BE2C (cell line): ENCODE results near the gene TTLL1.
A peak's percentile ranks its signal among the peaks of the same experiment; 100 is the strongest.

Experiments
- DNase-seq: peaks from one replicate; pipeline ENCODE4 v3.0.0-alpha.2; 2020
- H3K27me3 ChIP-seq: fragments of 250-450 bp; sonication (Bioruptor Pico); 2 replicates; pipeline ENCODE4 v1.5.1; 2020; ENCODE audit warnings: mild to moderate bottlenecking
- H3K36me3 ChIP-seq: fragments of 250-450 bp; sonication (Bioruptor Pico); 2 replicates; pipeline ENCODE4 v1.5.1; 2020; ENCODE audit warnings: mild to moderate bottlenecking
- H3K4me1 ChIP-seq: fragments of 250-450 bp; sonication (Bioruptor Pico); 2 replicates; pipeline ENCODE4 v1.5.1; 2020
- H3K4me3 ChIP-seq: 2 replicates; pipeline ENCODE4 v1.5.1; 2011; ENCODE audit warnings: low read depth, low read length
- H3K9me3 ChIP-seq: fragments of 250-450 bp; sonication (Bioruptor Pico); 2 replicates; pipeline ENCODE4 v1.5.1; 2020
- TF ChIP-seq, protein P1 (sequence below): IDR thresholded peaks from 2 replicates; pipeline ENCODE4 v1.5.1; 2012; ENCODE audit warnings: mild to moderate bottlenecking, low read depth, low read length

Gene TTLL1

DNA sequence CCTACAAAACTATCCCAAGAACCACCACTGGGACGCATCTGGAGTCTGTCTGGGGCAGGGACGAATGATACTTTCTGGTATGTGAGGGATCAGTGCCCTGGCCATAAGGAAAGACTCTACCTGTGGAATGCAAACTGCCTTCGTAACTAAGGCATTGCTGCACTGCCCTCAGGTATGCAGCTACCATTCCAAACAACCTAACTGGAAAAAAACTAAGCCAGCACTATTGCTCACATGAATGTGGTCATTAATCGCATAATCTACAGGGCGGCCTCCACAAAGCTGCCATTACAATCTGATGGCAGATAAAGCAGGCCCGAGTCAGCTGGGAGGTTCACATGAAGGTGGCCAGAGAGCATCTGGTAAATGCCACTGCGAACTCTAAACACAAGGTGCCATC lies 78.1 kb downstream of the TTLL1 start:
- DNase-seq: no peak
- no peaks in the 10 kb centered on the region for H3K9me3 ChIP-seq
- TF ChIP-seq, protein P1, sequence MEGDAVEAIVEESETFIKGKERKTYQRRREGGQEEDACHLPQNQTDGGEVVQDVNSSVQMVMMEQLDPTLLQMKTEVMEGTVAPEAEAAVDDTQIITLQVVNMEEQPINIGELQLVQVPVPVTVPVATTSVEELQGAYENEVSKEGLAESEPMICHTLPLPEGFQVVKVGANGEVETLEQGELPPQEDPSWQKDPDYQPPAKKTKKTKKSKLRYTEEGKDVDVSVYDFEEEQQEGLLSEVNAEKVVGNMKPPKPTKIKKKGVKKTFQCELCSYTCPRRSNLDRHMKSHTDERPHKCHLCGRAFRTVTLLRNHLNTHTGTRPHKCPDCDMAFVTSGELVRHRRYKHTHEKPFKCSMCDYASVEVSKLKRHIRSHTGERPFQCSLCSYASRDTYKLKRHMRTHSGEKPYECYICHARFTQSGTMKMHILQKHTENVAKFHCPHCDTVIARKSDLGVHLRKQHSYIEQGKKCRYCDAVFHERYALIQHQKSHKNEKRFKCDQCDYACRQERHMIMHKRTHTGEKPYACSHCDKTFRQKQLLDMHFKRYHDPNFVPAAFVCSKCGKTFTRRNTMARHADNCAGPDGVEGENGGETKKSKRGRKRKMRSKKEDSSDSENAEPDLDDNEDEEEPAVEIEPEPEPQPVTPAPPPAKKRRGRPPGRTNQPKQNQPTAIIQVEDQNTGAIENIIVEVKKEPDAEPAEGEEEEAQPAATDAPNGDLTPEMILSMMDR: no peak
- peaks cover 10% of the 10 kb centered on the region for H3K4me1 ChIP-seq
- H3K36me3 ChIP-seq: no peaks in the 10 kb centered on the region
- H3K4me3 ChIP-seq: no peak overlapping the region
- no peaks in the 10 kb centered on the region for H3K27me3 ChIP-seq

DNA sequence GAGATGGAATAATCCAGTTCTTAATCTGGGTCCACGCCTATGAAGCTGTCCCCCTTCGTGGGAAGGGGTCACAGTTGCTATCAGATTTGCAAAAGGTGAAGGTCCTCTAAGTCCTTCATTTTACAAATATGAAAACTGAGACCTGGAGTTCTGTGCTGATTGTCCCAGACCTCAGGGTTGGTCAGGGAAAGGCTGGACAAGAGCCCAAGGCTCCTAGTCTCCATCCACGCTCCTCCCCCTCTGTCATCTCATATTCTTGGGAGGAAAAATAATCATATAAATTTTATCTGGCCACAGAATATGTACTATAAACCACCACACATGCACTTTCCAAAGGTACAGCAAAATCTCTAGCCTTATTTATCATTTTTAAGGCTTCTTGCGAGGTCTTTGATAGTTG lies 79.7 kb downstream of the TTLL1 start:
- TF ChIP-seq, protein P1: no peak
- no peaks in the 10 kb centered on the region for H3K9me3 ChIP-seq
- no peak for DNase-seq
- peaks cover 14% of the 10 kb centered on the region for H3K4me1 ChIP-seq
- H3K27me3 ChIP-seq: no peaks in the 10 kb centered on the region
- no peak overlapping the region for H3K4me3 ChIP-seq
- H3K36me3 ChIP-seq: no peaks in the 10 kb centered on the region

DNA sequence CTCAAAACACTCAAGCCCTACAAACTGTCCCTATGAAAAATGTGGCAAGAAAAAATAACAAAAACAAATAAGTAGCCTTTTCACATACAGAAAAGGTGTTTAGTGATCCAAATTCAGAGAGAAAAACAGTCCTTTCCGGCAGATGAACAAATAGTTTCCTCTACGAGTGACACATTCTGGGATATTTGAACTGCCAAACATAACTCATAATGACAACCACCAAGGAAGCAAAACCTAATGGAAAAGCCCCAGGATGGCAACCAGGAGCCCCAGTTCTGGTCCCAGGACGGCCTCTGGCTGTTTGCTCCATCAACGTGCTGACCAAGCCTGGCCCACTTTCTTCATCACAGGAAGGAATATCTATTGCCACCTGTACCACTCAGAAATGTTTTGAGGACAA lies 80.3 kb downstream of the TTLL1 start:
- Histone ChIP-seq H3K36me3 (no peaks in the 10 kb centered on the region), H3K4me1 (peaks cover 17% of the 10 kb centered on the region), H3K27me3 (no peaks in the 10 kb centered on the region), H3K4me3 (no peak overlapping the region), H3K9me3 (no peaks in the 10 kb centered on the region)
- TF ChIP-seq, protein P1: no peak
- DNase-seq: no peak

DNA sequence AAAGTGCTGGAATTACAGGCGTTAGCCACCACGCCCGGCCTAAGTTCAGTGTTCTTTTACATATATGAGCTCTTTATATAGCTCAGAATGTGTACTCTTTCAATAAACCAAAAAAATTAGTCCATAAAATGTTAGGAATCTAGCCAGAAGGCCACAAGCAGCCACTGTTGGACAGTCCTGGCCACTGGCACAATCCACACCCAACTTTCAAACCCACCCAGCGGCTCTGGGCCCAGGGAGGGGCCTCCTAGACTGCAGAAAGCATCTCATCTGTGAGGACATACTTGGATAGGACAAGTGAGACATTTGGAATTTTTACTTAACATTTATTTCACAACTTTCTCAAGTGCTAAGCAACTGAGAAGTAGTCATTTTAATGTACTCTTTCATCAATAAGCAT lies 80.7 kb downstream of the TTLL1 start:
- Histone ChIP-seq H3K4me1 (peaks cover 17% of the 10 kb centered on the region), H3K36me3 (no peaks in the 10 kb centered on the region), H3K9me3 (no peaks in the 10 kb centered on the region), H3K27me3 (no peaks in the 10 kb centered on the region), H3K4me3 (no peak overlapping the region)
- no peak for DNase-seq
- TF ChIP-seq, protein P1: no peak

DNA sequence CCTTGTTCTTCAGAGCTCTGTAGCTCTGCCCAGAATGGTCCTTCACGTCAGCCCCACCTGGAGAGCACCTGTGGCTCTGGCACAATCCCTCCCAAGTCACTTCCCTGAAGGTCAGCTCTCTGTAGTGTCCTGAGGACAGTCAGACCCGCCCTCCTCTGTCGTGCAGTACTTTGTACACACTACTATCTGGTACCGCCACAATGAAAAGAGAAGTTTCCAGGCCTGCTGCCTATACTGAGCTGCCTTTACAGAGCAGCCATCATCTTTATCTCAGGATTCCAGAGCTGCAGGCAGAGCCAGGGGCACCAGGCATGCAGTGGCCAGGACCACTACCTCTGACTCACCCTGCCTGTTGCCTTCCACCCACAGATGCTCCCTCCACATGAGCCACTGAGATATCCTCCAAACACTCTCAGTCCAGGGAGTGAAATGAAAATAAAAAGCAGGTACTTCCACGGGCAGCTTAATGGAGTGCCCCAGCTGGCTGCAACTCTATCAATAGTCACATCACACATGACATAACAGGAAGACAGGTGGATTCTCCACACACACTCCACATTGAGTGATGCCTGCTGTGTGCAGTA lies 81.6 kb downstream of the TTLL1 start:
- Histone ChIP-seq H3K4me3 (no peak overlapping the region), H3K36me3 (no peaks in the 10 kb centered on the region), H3K4me1 (peaks cover 17% of the 10 kb centered on the region), H3K27me3 (no peaks in the 10 kb centered on the region), H3K9me3 (no peaks in the 10 kb centered on the region)
- TF ChIP-seq, protein P1: no peak
- DNase-seq: peak; percentile 71

DNA sequence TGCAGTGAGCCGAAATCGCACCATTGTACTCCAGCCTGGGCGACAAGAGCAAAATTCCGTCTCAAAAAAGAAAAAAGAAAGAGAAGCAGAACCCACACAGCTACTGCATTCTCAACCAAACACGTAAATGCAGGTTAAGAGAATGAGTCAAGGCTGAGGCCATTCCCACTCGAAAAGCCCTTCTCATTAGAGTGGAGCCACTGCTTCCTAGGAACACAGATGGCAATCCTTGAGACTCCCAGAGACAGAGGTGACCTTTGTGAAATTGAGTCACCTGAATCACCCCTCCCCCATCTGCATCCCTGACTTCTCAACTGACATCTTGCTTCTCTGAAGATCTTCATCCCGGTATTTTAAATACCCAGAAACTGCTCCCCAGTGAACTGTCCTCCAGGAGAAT lies 82.4 kb downstream of the TTLL1 start:
- DNase-seq: no peak
- Histone ChIP-seq H3K27me3 (no peaks in the 10 kb centered on the region), H3K36me3 (no peaks in the 10 kb centered on the region), H3K4me3 (no peak overlapping the region), H3K9me3 (no peaks in the 10 kb centered on the region), H3K4me1 (peaks cover 17% of the 10 kb centered on the region)
- TF ChIP-seq, protein P1: no peak
